ENCODE data around the gene WWOX.
A peak's percentile ranks its signal among the peaks of the same experiment; 100 is the strongest.

Gene WWOX

DNA sequence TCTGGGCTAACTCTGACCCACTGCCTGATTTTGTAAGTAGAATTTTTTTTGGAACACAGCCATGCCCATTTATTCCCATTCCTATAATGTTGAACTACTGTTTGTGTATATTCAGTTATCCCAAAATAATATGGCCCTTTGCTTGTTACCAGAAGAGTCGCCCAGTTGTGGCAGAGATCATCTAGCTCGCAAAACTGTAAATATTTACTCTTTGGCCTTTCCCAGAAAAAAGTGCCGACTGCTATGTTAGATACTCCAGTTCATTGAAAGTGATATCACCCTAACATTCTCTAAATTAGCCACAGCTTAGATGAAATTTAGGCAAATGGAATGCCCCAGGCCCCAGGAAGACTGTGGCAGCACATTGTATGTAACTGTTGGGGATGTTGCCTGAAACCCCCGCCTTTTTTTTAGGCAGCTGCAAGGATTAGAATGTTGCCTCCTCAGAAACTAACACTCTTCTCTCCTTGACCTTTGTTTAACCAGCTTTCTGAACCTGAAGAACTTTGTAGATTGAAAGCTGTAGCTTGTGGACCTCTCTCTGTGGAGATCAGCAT is 19.1 kb downstream of the WWOX start:
- TF ChIP-seq, protein P1, sequence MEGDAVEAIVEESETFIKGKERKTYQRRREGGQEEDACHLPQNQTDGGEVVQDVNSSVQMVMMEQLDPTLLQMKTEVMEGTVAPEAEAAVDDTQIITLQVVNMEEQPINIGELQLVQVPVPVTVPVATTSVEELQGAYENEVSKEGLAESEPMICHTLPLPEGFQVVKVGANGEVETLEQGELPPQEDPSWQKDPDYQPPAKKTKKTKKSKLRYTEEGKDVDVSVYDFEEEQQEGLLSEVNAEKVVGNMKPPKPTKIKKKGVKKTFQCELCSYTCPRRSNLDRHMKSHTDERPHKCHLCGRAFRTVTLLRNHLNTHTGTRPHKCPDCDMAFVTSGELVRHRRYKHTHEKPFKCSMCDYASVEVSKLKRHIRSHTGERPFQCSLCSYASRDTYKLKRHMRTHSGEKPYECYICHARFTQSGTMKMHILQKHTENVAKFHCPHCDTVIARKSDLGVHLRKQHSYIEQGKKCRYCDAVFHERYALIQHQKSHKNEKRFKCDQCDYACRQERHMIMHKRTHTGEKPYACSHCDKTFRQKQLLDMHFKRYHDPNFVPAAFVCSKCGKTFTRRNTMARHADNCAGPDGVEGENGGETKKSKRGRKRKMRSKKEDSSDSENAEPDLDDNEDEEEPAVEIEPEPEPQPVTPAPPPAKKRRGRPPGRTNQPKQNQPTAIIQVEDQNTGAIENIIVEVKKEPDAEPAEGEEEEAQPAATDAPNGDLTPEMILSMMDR (conservative IDR thresholded peaks at IDR 0.05; ENCODE audit: low read depth, low read length) = no peak
- H3K9ac ChIP-seq = no peak overlapping the region
- H4K20me1 ChIP-seq (ENCODE audit: insufficient read depth) = no peaks in the 10 kb centered on the region
- H3K27ac ChIP-seq = no peak overlapping the region
- H2AFZ ChIP-seq (ENCODE audit: low read depth) = no peak overlapping the region
- peaks cover 16% of the 10 kb centered on the region for H3K4me1 ChIP-seq (ENCODE audit: low read depth, poor library complexity, severe bottlenecking)
- no peak overlapping the region for H3K4me3 ChIP-seq (IDR thresholded peaks at IDR 0.05; ENCODE audit: insufficient read depth, low read depth, low read length)
- no peaks in the 10 kb centered on the region for H3K36me3 ChIP-seq (ENCODE audit: insufficient read depth)
- H3K79me2 ChIP-seq (ENCODE audit: insufficient read depth, low read depth) = no peaks in the 10 kb centered on the region
- H3K4me2 ChIP-seq = no peak overlapping the region
- H3K27me3 ChIP-seq (ENCODE audit: insufficient read depth, low read depth) = no peaks in the 10 kb centered on the region

DNA sequence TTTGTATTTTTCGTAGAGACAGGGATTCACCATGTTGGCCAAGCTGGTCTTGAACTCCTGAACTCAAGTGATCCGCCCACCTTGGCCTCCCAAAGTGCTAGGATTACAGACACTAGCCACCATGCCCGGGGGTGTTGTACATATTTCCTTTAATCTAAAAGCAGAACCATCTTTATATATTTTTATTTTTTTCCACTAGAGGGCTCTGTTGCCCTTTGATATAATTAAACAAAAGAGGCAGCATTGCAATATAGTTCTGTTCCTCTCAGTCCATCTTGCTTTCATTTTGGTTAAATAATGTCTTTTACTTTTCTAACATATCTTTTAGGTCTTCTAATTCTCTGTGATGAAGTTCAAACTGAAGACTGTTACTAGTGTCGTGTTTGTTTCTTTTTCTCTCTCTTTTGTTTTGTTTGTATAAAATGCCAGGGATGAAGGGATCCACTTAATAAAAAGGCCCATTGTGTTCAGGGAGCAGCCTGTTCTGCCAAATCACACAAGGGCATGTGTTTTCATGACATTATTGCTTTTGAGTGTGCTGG is 23.4 kb downstream of the WWOX start:
- Histone ChIP-seq H3K79me2 (ENCODE audit: insufficient read depth, low read depth) (no peaks in the 10 kb centered on the region), H3K27ac (no peak overlapping the region), H3K27me3 (ENCODE audit: insufficient read depth, low read depth) (no peaks in the 10 kb centered on the region), H4K20me1 (ENCODE audit: insufficient read depth) (no peaks in the 10 kb centered on the region), H3K9ac (no peak overlapping the region), H3K4me3 (IDR thresholded peaks at IDR 0.05; ENCODE audit: insufficient read depth, low read depth, low read length) (no peak overlapping the region), H3K36me3 (ENCODE audit: insufficient read depth) (no peaks in the 10 kb centered on the region), H2AFZ (ENCODE audit: low read depth) (no peak overlapping the region), H3K4me1 (ENCODE audit: low read depth, poor library complexity, severe bottlenecking) (peaks cover 16% of the 10 kb centered on the region), H3K4me2 (peak overlapping the region; percentile 56; the same call in 1 of the 2 replicates)
- TF ChIP-seq, protein P1 (conservative IDR thresholded peaks at IDR 0.05; ENCODE audit: low read depth, low read length) = peak; percentile 63

DNA sequence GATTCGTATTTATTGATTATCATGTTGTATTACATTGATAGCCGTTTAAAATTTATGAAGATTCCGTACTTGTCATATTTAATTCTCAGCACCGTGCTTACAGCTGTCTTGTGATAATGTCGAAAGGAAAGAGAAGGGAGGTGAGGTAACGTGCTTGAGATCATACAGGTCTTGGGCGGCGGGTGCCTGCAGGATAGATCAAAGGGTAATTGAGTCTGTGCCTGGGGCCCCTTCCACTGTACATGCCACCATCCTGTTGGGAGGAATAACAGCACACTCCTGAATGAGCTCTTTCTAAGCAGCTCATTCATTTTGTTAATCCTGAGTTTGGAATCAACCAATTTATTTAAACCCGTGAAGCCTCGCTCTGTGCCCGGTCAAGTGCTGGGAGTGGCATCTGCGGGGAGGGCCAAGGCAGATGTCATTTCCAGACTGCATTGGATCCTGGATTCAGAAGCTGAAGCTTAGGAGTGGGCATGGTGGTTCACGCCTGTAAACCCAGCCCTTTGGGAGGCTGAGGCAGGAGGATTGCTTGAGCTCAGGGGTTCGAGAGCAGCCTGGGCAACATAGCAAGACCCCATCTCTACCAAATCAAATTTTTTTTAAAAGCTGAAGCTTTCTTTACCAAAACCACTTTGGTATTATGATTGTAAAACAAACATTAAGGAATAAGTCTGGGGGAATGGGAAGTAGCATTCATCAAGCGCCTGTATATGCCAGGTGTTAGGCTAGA is 25.8 kb downstream of the WWOX start:
- H3K27me3 ChIP-seq (ENCODE audit: insufficient read depth, low read depth) = no peaks in the 10 kb centered on the region
- no peak overlapping the region for H3K9ac ChIP-seq
- H4K20me1 ChIP-seq (ENCODE audit: insufficient read depth) = no peaks in the 10 kb centered on the region
- TF ChIP-seq, protein P1 (conservative IDR thresholded peaks at IDR 0.05; ENCODE audit: low read depth, low read length) = no peak
- H3K4me1 ChIP-seq (ENCODE audit: low read depth, poor library complexity, severe bottlenecking) = peaks cover 16% of the 10 kb centered on the region
- H3K79me2 ChIP-seq (ENCODE audit: insufficient read depth, low read depth) = no peaks in the 10 kb centered on the region
- no peak overlapping the region for H3K4me2 ChIP-seq
- H2AFZ ChIP-seq (ENCODE audit: low read depth) = no peak overlapping the region
- H3K27ac ChIP-seq = no peak overlapping the region
- no peaks in the 10 kb centered on the region for H3K36me3 ChIP-seq (ENCODE audit: insufficient read depth)
- no peak overlapping the region for H3K4me3 ChIP-seq (IDR thresholded peaks at IDR 0.05; ENCODE audit: insufficient read depth, low read depth, low read length)

DNA sequence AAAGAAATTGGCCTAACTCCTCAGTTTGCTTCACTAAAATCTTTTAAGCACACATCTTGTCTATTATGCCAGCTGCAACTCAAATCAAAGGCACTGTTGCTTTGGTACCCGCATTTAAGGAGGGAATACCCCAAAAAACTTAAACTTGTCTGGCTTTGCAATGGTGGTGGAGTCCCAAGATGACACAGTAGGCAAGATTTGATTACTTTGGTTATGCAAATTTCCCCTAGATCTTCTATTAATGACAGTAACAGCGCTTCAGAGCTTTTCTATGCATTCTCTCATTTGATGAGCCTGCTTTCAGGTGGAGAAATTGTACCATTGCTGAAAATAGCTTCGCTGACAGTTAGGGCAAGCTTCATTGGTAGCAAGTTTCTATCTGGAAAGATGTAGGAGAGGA is 27.2 kb downstream of the WWOX start:
- H3K27me3 ChIP-seq (ENCODE audit: insufficient read depth, low read depth) = no peaks in the 10 kb centered on the region
- no peak overlapping the region for H3K9ac ChIP-seq
- no peak overlapping the region for H3K27ac ChIP-seq
- no peaks in the 10 kb centered on the region for H3K79me2 ChIP-seq (ENCODE audit: insufficient read depth, low read depth)
- no peak overlapping the region for H3K4me2 ChIP-seq
- no peak overlapping the region for H2AFZ ChIP-seq (ENCODE audit: low read depth)
- TF ChIP-seq, protein P1 (conservative IDR thresholded peaks at IDR 0.05; ENCODE audit: low read depth, low read length) = no peak
- H3K4me1 ChIP-seq (ENCODE audit: low read depth, poor library complexity, severe bottlenecking) = peaks cover 15% of the 10 kb centered on the region
- no peak overlapping the region for H3K4me3 ChIP-seq (IDR thresholded peaks at IDR 0.05; ENCODE audit: insufficient read depth, low read depth, low read length)
- H3K36me3 ChIP-seq (ENCODE audit: insufficient read depth) = no peaks in the 10 kb centered on the region
- H4K20me1 ChIP-seq (ENCODE audit: insufficient read depth) = no peaks in the 10 kb centered on the region

Data from KMS-11 (cell line).